ENCODE results near the gene NUDCD3.

- TF ChIP-seq CTCF (IDR thresholded peaks at IDR 0.05) (no peak), POLR2A (IDR thresholded peaks at IDR 0.05) (no peak)
These were observed 26.7 kb upstream of the NUDCD3 start for GRCh38 chr7:44517175-44517574.

All from gastroesophageal sphincter (tissue), 3 donors.